ENCODE data around the gene MICU1. TPM values are rescaled to one million over a fixed set of nuclear protein-coding genes. Genes with fewer than 3 reads are reported as not detected.

Gene MICU1
- total RNA-seq, 1 experiment from 2014 or later = 46.9 TPM

- no peaks in the 10 kb centered on the region for H3K9me3 ChIP-seq (ENCODE audit: control insufficient read depth, insufficient read depth, low read depth, low read length)
- no peaks in the 10 kb centered on the region for H3K27me3 ChIP-seq (ENCODE audit: control insufficient read depth, insufficient read depth, low read length)
- ATAC-seq (no peak), DNase-seq (ENCODE audit: low read depth, low spot score) (no peak)
- POLR2A ChIA-PET = no interaction called here
- in situ Hi-C loops (cut with HindIII; ENCODE audit: low pct_unique_long_range_greater_than_20kb, low sequenced_read_pairs) (no loop called here), intact Hi-C loops (cut with micrococcal nuclease; ENCODE audit: unreplicated experiment) (no loop called here)
- H3K4me1 ChIP-seq (ENCODE audit: control insufficient read depth, insufficient read depth, low read length) = no peaks in the 10 kb centered on the region
- no peak overlapping the region for H3K27ac ChIP-seq (ENCODE audit: low read length)
- CTCF ChIA-PET = no interaction called here
- H3K36me3 ChIP-seq (ENCODE audit: control insufficient read depth, insufficient read depth, low read length) = no peaks in the 10 kb centered on the region
- TF ChIP-seq TCF7L2 (IDR thresholded peaks at IDR 0.05; ENCODE audit: low read depth, low read length) = no peak
- H3K4me3 ChIP-seq (ENCODE audit: low read depth in 2 of 2, low read length in 2 of 2) = no peak overlapping the region
- no TSS peak for BruUV-seq (replicated peaks)
Measured at GRCh38 chr10:72598769-72599701, 26.8 kb downstream of the MICU1 start.

GRCh38 chr10:72597897-72598296 is 28.0 kb downstream of the MICU1 start:
- POLR2A ChIA-PET = interaction anchor here (0.6 kb wide), 1 partner anchor 8 kb away, joined by 6 read pairs; no protein-coding TSS in a partner anchor

More at GRCh38 chr10:72597897-72598296, 28.0 kb downstream of the MICU1 start:
- CTCF ChIA-PET = no interaction called here
- H3K27ac ChIP-seq (ENCODE audit: low read length) = no peak overlapping the region
- intact Hi-C loops (cut with micrococcal nuclease; ENCODE audit: unreplicated experiment) (no loop called here), in situ Hi-C loops (cut with HindIII; ENCODE audit: low pct_unique_long_range_greater_than_20kb, low sequenced_read_pairs) (no loop called here)
- DNase-seq (ENCODE audit: low read depth, low spot score) (no peak), ATAC-seq (no peak)
- H3K9me3 ChIP-seq (ENCODE audit: control insufficient read depth, insufficient read depth, low read depth, low read length) = no peaks in the 10 kb centered on the region
- BruUV-seq (replicated peaks) = no TSS peak
- no peaks in the 10 kb centered on the region for H3K27me3 ChIP-seq (ENCODE audit: control insufficient read depth, insufficient read depth, low read length)
- no peaks in the 10 kb centered on the region for H3K36me3 ChIP-seq (ENCODE audit: control insufficient read depth, insufficient read depth, low read length)
- H3K4me3 ChIP-seq (ENCODE audit: low read depth in 2 of 2, low read length in 2 of 2) = no peak overlapping the region
- no peaks in the 10 kb centered on the region for H3K4me1 ChIP-seq (ENCODE audit: control insufficient read depth, insufficient read depth, low read length)
- TF ChIP-seq REST (IDR thresholded peaks at IDR 0.05; ENCODE audit: insufficient read depth in 1 of 2, low read depth in 2 of 2, low read length in 1 of 2) = no peak
- TF ChIP-seq TCF7L2 (IDR thresholded peaks at IDR 0.05; ENCODE audit: low read depth, low read length) = no peak
- TF ChIP-seq CTCF (IDR thresholded peaks at IDR 0.05) = no peak
- no peak for TF ChIP-seq SIN3A (IDR thresholded peaks at IDR 0.05; ENCODE audit: borderline replicate concordance, insufficient read depth, low read depth, low read length)
- no peak for TF ChIP-seq POLR2AphosphoS5 (IDR thresholded peaks at IDR 0.05; ENCODE audit: low read depth, low read length)
